Cardiac septum (tissue), 1 donor: ENCODE measurements around the gene TTC19. TPM values are rescaled to one million over a fixed set of nuclear protein-coding genes. Genes with fewer than 3 reads are reported as not detected.
"Not testable (repeated sequence)": the region's sequence is repeated elsewhere in the genome, so short reads cannot be mapped to it uniquely, and the experiment has no call there.

ENCODE experiments used
- DNase-seq: peaks from one replicate; pipeline ENCODE4 v3.0.0-alpha.2; 2020; ENCODE audit warnings: low spot score
- intact Hi-C: fragments of 100-400 bp; cut with DNase I; formaldehyde crosslinking; loops from one replicate; pipeline ENCODE4 v1.14.0; 2022
- total RNA-seq: library from RNA; stranded (reverse); fragmentation: NEBNext Ultra II Directional; extraction: Animal tissue kit (Norgen Biotek cat#: 25700); gene quantifications from one replicate; pipeline ENCODE4 v1.2.1, GENCODE V29; 2021
- donor health status: DM: no; HTN: no; CAD: no.

The TTC19 gene
- total RNA-seq, 1 donor from 2014 or later: 29.0 TPM

DNA sequence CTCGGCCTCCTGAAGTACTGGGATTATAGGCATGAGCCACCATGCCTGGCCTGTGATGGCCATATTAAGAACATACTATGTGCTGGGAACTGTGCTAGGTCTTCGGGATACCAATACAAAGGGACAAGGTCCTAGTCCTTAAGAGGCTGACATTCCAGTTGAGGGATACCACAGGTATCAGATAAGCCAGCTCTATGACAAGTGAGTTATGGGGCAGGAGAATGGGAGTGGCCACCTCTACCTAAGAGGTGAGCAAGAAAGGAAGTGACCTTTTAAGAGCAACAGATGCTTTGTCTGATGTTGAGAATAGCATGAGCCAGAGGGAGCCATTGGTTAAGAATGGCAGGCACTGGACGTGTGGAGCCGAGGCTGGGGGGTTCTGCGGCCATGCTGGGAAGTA is 27.7 kb upstream of the TTC19 start:
- intact Hi-C loops: no loop called here
- no peak for DNase-seq

DNA sequence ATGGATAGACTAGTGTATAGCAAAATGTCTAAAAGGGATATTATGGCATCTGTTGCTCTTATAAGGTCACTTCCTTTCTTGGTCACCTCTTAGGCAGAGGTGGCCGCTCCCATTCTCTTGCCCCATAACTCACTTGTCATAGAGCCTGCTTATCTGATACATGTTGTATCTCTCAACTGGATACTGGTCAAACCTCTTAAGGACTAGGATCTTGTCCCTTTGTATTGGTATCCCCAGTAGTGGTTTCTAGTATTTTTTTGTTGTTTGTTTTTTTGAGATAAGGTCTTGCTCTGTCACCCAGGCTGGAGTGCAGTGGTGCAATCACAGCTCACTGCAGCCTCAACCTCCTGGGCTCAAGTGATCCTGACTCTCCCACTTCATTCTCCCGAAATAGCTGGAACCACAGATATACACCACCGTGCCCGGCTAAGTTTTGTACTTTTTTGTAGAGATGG is 27.1 kb upstream of the TTC19 start:
- intact Hi-C loops: no loop called here
- DNase-seq: no peak

DNA sequence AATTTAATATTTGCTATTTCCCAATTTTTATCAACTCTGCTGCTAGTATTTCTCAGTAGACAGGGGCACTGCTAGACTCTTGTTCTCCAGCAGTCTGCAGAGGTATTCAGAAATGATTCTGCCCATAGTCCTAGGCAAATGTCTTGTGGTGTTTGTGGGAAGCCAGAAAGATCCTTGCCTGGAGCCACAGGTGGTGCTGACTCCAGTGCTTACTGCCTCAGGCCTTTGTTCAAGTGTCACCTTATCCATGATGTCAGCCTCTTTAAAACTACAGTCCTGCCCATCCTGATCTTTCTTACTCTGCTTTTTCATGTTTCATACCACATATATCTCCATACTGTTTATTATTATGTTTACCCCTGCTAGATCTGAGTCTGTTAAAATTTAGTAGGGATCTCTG is 26.6 kb upstream of the TTC19 start:
- no peak for DNase-seq
- intact Hi-C loops: no loop called here

DNA sequence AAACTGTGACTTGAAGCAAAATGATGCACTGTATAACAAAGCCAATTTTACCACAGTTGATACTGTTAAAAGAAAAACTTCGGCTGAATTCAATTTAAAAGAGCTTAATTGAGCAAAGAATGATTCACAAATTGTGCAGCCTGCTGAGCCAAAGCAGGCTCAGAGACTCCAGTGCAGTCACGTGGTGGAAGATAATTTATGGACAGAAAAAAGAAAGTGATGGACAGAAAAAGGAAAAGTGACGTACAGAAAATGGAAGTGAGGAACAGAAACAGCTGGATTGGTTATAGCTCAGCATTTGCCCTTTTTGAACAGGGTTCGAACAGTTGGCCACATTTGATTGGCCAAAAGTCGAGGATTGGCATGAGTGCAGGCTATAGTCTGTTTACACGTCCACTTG is 25.8 kb upstream of the TTC19 start:
- no peak for DNase-seq
- intact Hi-C loops: no loop called here

DNA sequence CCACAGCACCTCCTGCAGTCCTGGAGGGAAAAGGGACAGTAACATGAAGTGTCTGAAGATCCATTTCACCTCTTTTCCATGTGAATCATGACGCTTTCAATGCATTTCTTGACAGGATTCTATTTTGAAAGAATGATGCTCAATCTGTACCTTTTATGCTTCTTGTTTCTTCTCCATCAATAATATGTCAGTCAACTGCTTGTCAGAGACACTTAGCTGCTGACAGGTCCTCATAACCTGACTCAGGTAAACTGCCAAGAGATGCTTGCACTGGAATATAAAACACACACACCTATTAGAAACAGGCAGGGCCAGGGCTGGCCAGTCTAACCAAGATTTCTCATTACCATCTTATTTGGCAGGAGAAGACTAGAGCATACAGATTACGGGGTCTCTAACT is 21.7 kb upstream of the TTC19 start:
- intact Hi-C loops: no loop called here

DNA sequence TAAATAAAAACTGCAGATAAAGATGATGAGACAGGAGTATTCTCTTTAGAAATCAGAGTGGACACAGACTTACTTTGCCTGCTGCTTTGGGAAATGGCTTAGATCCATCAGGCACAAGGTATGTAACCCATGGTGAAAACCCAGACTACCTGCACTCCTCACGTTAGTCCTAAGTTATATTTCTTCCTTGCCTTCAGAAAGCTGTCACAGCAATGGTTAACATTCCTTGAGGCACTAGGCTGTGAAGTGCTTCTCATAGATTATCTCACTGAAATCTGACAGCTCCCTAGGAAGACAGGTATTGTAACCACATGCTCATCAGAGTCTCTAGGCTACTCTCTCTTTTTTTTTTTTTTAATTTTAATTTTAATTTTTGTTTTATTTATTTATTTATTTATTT is 21.0 kb upstream of the TTC19 start:
- DNase-seq: no peak
- intact Hi-C loops: no loop called here

More for the DNA sequence above, 21.7 kb upstream of the TTC19 start:
- DNase-seq: no peak

DNA sequence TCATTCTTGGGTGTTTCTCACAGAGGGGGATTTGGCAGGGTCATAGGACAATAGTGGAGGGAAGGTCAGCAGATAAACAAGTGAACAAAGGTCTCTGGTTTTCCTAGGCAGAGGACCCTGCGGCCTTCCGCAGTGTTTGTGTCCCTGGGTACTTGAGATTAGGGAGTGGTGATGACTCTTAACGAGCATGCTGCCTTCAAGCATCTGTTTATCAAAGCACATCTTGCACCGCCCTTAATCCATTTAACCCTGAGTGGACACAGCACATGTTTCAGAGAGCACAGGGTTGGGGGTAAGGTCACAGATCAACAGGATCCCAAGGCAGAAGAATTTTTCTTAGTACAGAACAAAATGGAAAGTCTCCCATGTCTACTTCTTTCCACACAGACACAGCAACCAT is 20.6 kb upstream of the TTC19 start:
- DNase-seq: not testable (repeated sequence)

DNA sequence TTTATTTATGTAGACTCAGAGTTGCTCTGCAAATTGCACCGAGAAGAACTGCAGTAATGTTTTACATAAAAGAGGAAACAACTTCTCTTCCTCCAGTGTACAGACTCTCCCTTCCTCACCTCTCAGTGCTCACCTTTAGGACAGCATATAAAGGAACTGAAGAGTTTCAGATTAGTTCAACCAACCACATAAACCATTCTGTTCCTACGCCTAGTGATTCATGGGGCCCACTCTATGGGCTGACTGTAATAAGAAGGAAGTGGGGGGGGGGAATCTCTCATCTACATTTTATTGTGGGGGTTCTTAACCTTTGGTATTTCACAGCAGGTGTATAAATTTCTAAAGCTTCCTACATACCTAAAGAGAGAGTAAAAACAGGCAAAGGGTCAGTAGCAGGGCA is 18.4 kb upstream of the TTC19 start:
- intact Hi-C loops: no loop called here
- no peak for DNase-seq

More for the DNA sequence above, 20.6 kb upstream of the TTC19 start:
- intact Hi-C loops: not testable (repeated sequence)

DNA sequence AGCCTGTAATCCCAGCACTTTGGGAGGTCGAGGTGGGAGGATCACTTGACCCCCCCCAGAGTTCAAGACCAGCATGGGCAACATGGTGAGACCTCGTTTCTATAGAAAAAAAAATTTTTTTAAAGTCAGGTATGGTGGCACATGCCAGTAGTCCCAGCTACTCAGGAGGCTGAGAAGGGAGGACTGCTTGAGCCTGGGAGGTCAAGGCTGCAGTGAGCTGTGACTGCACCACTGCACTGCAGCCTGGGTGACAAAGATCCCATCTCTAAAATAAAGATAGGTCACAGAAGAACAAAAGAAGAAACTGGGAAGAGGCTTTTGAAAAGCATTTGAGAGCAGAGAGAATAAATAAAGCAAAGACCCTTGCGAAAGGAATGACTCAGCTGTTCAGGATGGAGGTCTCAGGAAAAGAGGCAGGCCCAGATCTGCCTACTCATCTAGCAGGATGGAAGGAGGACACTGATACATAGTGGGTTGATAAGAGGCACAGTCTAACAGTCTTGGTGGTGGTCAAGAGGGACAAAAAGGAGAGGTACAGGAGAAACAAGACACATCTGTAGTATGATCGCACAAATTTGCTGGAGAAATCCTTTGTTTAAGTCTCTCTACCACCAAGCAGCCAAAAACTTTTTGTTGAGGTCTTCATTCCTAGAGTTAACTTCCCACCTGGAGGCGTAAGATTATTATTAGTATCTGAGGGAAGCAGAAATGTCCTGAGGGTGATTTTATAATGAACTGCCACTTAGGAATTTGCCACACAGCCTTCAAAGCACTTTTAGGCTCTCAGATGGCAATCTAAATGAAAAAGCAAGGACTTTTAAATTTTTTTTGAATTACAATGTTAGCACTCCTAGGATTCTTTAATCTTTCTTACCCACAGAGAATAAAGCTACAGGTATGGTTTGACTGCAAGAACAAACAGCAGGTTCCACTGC is 17.7 kb upstream of the TTC19 start:
- intact Hi-C loops: no loop called here
- no peak for DNase-seq

DNA sequence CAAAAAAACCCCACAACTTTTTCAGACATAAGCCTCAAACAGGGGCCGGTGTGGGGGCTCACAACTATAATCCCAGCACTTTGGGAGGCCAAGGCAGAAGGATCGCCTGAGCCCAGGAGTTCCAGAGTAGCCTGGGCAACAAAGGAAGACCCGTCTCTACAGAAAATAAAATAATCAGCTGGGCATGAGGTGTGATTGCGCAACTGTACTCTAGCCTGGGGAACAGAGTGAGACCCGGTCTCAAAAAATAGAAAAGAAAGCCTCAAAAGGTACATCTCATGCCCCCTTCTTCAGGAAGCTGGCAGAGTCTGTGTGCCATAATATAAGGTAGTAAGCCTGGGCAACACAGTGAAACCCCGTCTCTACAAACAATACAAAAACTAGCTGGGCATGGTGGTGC is 3.3 kb upstream of the TTC19 start:
- no peak for DNase-seq
- intact Hi-C loops: loop anchor here (5.0 kb wide), 1 partner anchor 169 kb away; no protein-coding TSS in a partner anchor

DNA sequence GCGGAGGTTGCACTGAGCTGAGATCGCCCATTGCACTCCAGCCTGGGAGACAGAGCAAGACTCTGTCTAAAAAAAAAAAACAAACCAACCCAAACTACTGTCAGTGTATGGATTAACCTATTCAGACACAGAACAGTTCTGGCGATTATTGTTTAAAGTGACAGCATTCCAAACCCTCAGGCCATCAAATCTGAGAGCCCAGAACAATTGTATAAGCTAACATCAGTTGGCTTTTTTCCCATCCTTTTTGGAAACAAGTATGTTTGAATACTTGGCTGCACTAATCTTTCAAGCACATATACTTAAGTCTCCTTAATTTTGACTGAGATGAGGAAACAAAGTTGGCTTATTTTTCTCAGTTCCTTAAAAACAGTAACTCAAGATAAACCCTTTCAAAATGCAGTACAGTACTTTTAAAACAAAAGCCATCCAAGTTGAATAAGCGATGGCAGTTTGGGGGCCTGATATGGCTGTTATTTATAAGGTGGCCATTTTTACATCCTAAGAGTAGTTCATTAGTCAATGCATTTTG is 1.5 kb upstream of the TTC19 start:
- DNase-seq: no peak
- intact Hi-C loops: loop anchor here (5.0 kb wide), 1 partner anchor 171 kb away; no protein-coding TSS in a partner anchor

DNA sequence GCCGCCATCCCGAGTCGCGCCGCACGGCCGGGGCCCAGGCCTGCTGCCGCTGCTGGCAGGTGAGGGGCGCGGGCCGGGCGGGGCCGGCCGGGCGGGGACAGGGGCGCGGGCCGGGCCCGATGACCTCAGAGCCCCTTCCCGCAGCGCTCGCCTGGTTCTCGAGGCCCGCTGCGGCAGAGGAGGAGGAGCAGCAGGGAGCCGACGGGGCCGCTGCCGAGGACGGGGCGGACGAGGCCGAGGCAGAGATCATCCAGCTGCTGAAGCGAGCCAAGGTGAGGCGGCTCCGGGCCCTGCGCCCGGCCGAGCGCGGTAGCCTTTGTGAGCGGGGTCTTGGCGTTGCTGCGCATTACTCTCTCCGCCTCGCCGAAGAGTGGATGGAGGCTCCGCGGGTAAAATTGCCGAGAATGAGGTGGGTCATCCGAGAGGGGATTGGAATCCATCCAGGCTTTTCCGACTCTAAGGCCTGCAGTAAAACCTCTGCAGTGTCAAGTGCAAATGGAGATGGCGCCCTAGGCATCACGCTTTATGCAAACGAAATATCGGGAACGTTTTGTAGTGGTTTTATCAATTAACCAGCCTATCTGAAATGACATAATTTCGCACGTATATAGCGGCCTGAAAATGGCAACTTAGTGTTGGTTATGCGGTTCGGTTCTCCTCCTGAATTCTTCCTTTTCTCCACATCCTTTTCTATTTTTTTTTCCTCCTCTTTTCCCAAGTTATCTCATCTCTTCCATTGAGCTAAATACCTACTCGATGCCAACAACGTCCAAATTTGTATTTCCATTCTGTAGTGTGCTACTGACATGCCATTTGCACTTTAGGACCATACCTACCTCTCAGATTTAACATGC is 577 bp downstream of the TTC19 start:
- intact Hi-C loops: loop anchor here (5.0 kb wide), 1 partner anchor 173 kb away; no protein-coding TSS in a partner anchor
- no peak for DNase-seq

DNA sequence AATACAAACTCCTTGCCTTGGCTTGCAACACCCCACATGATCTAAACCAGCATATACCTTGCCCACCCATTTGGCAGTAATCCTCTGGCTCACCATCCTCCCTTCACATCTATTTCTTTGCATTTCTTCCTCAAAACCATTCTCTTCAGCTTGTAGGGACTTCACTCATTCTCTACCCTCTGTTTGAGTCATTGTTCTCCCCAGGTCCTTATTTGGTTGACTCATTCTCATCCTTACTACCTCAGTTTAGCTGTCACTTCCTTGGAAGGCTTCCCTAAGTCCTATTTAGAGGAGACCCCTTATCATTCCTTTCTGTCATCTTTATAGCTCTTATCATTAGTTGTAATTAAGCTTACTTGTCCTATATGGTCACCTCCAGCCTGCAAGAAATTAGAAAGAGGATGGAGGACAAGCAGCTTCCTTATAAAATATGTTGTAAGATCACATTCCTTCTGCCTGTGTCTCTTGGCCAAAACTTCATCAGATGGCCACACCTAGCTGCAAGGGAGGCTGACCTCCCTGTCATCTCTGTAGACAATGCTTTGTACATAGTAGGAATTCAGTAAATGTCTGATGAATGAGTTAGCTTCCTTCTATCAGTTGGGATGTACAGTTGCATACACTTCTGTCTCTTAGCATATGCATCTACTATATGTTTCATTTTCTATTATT is 1.7 kb downstream of the TTC19 start:
- DNase-seq: no peak
- intact Hi-C loops: no loop called here

DNA sequence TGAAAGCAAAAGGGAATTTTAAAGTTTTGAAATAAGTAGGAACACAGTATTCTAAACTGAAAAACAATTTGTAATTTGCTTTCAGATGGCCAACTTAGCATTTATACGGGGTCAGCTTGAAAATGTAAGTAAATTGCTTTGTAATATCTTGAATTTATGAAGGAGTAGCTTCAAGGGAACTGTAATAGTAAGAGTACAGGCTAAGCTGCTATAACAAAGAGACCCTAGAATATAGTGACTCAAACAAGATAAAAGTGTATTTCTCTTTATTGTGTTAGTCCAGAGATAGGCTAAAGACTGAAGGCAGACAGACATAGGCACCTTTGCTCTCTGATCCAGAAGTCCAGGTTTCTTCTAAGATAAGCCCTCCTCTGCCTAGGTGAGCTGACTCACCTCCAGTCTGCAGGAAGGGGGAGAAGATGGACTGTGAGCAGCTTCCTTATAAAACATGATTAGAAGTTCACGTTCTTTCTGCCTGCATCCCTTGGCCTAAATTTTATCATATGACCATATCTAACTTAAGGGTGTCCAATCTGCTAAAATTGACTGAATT is 3.2 kb downstream of the TTC19 start:
- DNase-seq: no peak
- intact Hi-C loops: no loop called here

DNA sequence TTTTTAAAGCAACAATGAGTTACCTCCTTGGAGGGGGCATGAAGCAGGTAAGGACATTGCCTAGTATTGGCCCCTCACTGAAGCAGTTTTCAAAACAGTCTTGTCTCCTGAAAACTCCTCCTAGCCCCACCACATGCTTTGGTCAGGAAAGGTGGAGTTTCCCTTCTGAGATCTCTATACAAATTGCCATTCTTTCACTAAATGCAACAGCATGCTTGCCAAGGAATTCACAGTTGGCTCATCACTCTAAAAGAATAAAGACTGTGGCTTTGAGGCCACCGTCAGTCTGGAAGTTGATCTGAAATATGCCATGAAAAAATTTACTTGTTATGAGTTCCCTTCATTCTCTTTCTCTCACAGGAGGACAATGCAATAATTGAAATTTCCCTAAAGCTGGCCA is 4.2 kb downstream of the TTC19 start:
- no peak for DNase-seq
- intact Hi-C loops: no loop called here

DNA sequence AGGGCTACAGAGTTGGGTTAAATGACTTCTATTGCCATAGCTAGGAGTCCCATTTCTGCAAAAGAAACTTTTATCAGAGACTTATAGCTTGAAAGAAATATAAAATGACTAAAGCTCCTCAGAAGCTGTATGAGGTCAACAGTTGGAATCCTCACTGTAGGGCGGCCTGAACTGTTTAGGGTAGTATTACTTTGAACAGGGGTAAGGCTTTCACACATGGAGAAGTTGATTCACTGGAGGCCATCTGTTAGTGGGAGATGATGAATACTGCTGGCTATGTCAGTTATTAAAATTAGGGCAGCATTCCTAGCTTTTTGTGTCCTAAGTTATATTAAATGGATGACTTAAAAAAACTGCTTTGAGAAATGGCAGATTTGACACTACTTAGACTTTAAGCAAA is 6.0 kb downstream of the TTC19 start:
- no peak for DNase-seq
- intact Hi-C loops: no loop called here

DNA sequence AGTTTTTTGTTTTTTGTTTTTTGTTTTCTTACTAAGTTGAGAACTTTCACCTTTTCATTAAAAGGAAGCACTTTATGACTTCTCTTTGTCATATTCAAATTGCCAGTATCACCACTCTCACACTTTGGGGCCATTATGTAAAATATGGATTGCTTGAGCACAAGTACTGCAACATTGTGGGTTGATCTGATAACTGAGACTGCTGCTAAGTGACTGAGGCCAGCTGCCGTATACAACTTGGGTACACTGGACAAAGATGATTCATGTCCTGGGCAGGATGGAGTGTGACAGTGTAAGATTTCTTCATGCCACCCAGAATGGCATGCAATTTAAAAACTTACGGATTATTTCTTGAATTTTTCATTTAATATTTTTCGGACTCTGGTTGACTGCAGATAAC is 7.8 kb downstream of the TTC19 start:
- intact Hi-C loops: no loop called here

DNA sequence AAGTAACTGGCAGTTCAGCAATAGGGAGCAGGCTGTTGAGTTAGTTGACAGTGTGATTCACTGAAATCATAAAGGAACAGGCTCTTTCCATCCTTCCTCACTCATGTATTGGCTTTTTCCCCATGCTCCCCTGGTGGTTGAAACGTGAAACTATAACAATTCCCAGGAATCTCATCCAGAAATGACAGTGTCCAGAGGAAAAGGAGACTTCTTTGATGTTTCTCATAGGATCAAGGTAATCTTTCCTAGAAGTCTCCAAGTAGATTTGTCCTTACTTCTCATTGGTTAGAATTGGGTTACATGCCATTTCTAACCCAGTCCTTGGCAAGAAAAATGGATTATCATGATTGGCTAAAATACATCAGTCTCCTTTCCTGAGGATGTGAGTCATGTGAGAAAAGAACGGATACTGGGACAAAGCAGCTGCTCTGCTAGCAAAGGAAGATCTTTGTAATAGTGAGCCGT is 14.4 kb downstream of the TTC19 start:
- intact Hi-C loops: no loop called here

More for the DNA sequence above, 7.8 kb downstream of the TTC19 start:
- DNase-seq: no peak

DNA sequence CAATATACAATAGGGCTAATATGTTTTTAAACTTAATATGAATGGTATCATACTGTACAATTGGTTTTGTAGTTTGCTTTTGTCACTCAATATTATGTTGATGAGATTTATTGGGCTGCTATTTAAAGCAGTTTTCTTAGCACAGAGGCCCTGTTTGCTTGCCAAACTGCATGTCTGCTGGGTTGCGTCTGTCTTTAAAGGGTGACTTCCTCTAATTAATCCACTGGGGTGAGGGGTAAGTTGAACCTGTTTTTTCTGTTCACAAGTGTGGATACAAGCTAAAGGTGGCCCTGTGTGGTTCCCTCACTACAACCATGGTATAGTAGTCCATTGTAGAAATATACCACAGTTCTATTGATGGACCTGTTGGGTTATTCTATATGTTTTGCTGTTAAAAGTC is 19.7 kb downstream of the TTC19 start:
- no peak for DNase-seq
- intact Hi-C loops: no loop called here

More for the DNA sequence above, 14.4 kb downstream of the TTC19 start:
- no peak for DNase-seq
